ENCODE results near the gene AP4S1. TPM values are rescaled to one million over a fixed set of nuclear protein-coding genes. Genes with fewer than 3 reads are reported as not detected.

AP4S1 gene
- polyA plus RNA-seq, 1 experiment, result 8.0 TPM

- Histone ChIP-seq H3K27me3 (ENCODE audit: control insufficient read depth, insufficient read depth, low read length) (no peaks in the 10 kb centered on the region), H3K4me3 (ENCODE audit: low read depth, low read length) (no peak overlapping the region), H3K9me3 (ENCODE audit: control insufficient read depth, insufficient read depth, low read length) (peaks cover 9% of the 10 kb centered on the region), H3K27ac (ENCODE audit: low read depth, low read length) (no peak overlapping the region)
- ChIA-PET POLR2A (no interaction called here), CTCF (no interaction called here)
- TF ChIP-seq CTCF (IDR thresholded peaks at IDR 0.05; ENCODE audit: low read depth, low read length), result no peak
- DNase-seq (ENCODE audit: low read depth, low spot score), result no peak
These were observed 28.4 kb upstream of the AP4S1 start for GRCh38 chr14:30996892-30997659.

GRCh38 chr14:30998100-30998706, 27.2 kb upstream of the AP4S1 start:
- H3K27ac ChIP-seq (ENCODE audit: low read depth, low read length), result no peak overlapping the region
- TF ChIP-seq CTCF (IDR thresholded peaks at IDR 0.05; ENCODE audit: low read depth, low read length), result no peak
- H3K27me3 ChIP-seq (ENCODE audit: control insufficient read depth, insufficient read depth, low read length), result no peaks in the 10 kb centered on the region
- CTCF ChIA-PET, result no interaction called here
- POLR2A ChIA-PET, result interaction anchor here (1.0 kb wide), 1 partner anchor 28 kb away, joined by 3 read pairs; the partner anchor contains the start of gene STRN3
- H3K4me3 ChIP-seq (ENCODE audit: low read depth, low read length), result no peak overlapping the region
- DNase-seq (ENCODE audit: low read depth, low spot score), result no peak
- H3K9me3 ChIP-seq (ENCODE audit: control insufficient read depth, insufficient read depth, low read length), result peaks cover 9% of the 10 kb centered on the region

- no peak for TF ChIP-seq CTCF (IDR thresholded peaks at IDR 0.05; ENCODE audit: low read depth, low read length)
- DNase-seq (ENCODE audit: low read depth, low spot score), result no peak
- peaks cover 9% of the 10 kb centered on the region for H3K9me3 ChIP-seq (ENCODE audit: control insufficient read depth, insufficient read depth, low read length)
- H3K27ac ChIP-seq (ENCODE audit: low read depth, low read length), result no peak overlapping the region
- CTCF ChIA-PET, result no interaction called here
- POLR2A ChIA-PET, result no interaction called here
- H3K27me3 ChIP-seq (ENCODE audit: control insufficient read depth, insufficient read depth, low read length), result no peaks in the 10 kb centered on the region
- H3K4me3 ChIP-seq (ENCODE audit: low read depth, low read length), result no peak overlapping the region
These were observed 26.2 kb upstream of the AP4S1 start for GRCh38 chr14:30999038-30999773.

GRCh38 chr14:31000629-31001338, 24.7 kb upstream of the AP4S1 start:
- DNase-seq (ENCODE audit: low read depth, low spot score), result no peak
- Histone ChIP-seq H3K27me3 (ENCODE audit: control insufficient read depth, insufficient read depth, low read length) (no peaks in the 10 kb centered on the region), H3K27ac (ENCODE audit: low read depth, low read length) (no peak overlapping the region), H3K4me3 (ENCODE audit: low read depth, low read length) (no peak overlapping the region), H3K9me3 (ENCODE audit: control insufficient read depth, insufficient read depth, low read length) (peaks cover 9% of the 10 kb centered on the region)
- TF ChIP-seq CTCF (IDR thresholded peaks at IDR 0.05; ENCODE audit: low read depth, low read length), result no peak
- ChIA-PET CTCF (no interaction called here), POLR2A (no interaction called here)

All from AG04450 (cell line).